Frontal cortex (tissue), 4 donors: ENCODE measurements around the gene MSANTD1. TPM values are rescaled to one million over a fixed set of nuclear protein-coding genes. Genes with fewer than 3 reads are reported as not detected.

Experiments
- DNase-seq, 2 donors: peaks; one replicate each; pipeline ENCODE4 v3.0.0; 2012; ENCODE audit warnings: low spot score in 2 of 2
- FAIRE-seq: peaks from 2 replicates; lab custom pipeline; 2012; peaks lifted over from hg19 to GRCh38; lab: Jason Lieb, UNC
- total RNA-seq: library from RNA; depleted of rRNA; stranded (reverse); fragments of >200 nt; gene quantifications from one replicate; pipeline ENCODE4 v1.2.3, GENCODE V29; 2014
- donor health status: control.
- donor health status: control.
- donor health status: control.

The MSANTD1 gene
- 6.5 TPM for total RNA-seq

DNA sequence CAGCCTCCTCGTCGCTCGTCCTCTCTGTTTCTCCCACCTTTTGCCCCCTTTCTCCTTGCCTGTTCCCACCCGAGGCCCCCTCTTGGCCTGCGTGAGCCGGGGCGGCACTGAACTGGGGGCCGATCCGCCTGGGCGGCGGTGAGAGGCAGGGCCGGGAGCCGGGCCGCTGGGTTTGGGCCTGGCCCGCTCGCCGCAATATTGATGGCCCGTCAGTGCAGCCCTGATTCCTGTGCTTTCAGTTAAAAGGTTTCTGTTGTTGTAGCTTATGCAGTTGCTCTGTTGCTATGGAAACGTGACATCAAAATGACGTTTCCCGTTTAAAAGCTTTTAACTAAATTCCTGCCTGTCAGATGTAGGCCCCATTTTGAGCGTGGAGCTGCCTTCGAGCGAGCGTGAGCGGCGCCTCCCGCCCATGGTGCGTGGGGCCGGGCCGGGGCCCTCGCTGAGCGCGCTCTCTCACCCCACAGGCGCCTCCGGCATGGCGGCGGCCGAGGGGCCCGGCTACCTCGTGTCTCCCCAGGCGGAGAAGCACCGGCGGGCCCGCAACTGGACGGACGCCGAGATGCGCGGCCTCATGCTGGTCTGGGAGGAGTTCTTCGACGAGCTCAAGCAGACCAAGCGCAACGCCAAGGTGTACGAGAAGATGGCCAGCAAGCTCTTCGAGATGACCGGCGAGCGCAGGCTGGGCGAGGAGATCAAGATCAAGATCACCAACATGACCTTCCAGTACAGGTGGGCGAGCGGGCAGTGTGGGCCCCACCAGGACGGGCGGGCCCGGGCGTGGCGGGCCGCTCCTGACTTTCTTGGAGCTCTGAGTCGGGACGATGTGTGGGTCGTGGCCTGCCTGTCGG, at the start of gene MSANTD1:
Gene MSANTD1, plus strand, starts transcription at position 349 of the 851 bp plus-strand sequence. Its CDS starts 64 bp downstream, at position 413.
- DNase-seq (peak in 1 of 2 donors; percentile 62), FAIRE-seq (no peak)

GRCh38 chr4:3199653-3200422, 49.1 kb upstream of the MSANTD1 start:
- FAIRE-seq (no peak), DNase-seq (no peak)

DNA sequence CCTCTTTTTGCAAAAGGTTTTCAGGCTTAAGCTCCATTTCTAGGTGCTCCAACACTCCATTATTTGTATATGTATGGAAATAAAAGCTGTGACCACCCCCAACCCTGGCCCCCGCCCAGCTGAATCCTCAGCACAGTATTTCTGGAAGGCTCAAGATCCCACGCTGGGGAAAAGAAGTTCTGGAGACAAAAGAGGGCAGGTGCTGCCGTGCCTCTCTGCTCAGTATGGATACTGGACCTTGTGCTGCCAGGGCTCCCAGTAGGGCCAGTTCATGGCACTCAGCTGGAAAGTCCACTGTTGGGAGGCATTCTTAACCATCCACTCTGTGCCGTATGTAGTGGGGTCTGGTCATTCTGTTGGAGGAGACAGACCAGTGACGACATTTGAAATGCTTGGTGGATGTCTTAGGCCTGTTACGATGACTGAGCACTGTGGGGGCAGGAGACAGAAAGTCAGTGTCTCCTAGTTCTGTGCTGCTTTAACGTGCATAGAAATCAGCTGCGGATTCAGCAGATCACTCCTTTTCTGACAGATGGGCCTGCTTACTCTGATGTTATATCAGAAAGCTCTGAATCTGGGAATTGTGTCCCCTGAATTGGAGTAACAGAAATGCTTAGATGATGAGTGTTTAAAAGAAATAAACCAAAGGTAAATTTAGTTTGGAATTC, 48.4 kb upstream of the MSANTD1 start:
- DNase-seq: no peak
- no peak for FAIRE-seq

GRCh38 chr4:3201718-3202702, 46.9 kb upstream of the MSANTD1 start:
- FAIRE-seq: no peak

DNA sequence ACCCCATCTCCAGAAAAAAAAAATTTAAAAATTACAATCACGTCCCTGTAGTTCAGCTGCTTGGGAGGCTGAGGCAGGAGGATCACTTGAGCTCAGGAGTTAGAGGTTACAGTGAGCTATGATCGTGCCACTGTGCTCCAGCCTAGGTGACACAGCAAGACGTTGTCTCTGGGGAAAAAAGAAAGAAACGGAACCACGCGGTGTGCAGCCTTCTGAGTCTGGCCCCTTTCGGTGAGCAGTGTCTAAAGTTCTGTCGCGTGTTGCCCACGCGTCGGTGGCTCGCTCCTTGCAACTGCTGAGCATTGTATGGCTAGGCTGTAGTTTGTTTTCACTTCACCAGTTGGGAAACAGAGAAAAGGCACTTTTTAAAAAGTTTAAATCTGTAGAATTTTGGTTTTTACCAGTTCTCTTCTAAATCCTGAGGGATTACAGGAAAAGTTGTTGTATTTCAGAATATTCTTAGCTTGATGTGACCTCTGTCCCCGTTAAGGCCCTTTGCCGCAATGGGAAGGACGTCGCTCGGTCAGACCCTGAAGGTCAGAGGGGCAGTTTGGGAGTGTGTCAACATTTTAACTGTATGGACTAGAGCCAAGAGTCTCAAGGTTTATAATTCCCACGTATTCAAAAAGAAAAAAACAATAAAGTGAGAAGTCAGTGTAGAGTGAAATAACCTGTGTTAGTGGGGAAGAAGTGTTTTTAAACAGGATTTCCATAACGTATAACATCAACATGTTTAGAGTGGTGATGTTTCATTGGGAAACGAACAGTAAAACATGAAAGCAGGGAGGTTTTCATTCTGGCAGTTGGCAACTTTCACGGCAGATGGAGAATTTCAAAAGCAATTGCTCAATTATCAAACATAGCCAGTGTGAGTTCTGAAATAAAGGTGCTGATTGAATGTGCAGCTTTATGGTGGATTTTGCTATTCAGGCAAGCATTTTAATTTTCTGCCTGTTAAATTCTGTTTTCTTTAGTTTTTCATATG, 45.8 kb upstream of the MSANTD1 start:
- no peak for DNase-seq
- FAIRE-seq: no peak

More at GRCh38 chr4:3201718-3202702, 46.9 kb upstream of the MSANTD1 start:
- no peak for DNase-seq

- FAIRE-seq: no peak
- DNase-seq: no peak
These were observed 45.0 kb upstream of the MSANTD1 start for GRCh38 chr4:3203971-3204431.

- DNase-seq: no peak
- FAIRE-seq: no peak
These were observed 43.0 kb upstream of the MSANTD1 start for GRCh38 chr4:3205995-3206394.

GRCh38 chr4:3206439-3207100, 42.4 kb upstream of the MSANTD1 start:
- FAIRE-seq (no peak), DNase-seq (no peak)

DNA sequence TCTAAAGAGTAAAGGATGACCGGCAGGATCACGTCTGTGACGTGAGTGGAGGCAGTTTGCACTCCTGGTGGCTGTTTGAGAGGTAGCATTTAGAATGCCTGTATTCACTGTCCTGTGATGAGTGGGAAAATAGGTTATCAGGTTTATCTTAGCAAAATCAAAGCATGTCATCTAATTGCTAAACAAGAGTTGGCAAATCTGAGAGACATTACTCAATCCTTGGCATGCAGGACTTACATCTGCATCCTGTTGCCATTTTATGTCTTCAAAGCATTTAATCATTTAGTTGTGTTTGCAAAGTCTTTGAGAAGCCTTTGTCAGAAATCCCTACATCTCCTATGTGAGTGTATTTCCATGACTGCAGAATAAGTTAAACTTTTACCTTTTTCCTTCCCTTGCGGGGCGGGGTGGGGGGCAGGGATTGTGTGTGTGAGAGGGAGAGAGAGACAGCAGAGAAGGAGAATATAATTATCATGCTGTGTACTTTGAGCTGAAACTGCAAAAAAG, 41.4 kb upstream of the MSANTD1 start:
- FAIRE-seq (no peak), DNase-seq (no peak)

GRCh38 chr4:3208826-3209225, 40.1 kb upstream of the MSANTD1 start:
- FAIRE-seq: no peak
- DNase-seq: no peak

GRCh38 chr4:3209551-3210325, 39.2 kb upstream of the MSANTD1 start:
- no peak for DNase-seq
- FAIRE-seq: no peak

GRCh38 chr4:3210467-3210866, 38.5 kb upstream of the MSANTD1 start:
- FAIRE-seq (no peak), DNase-seq (no peak)

- DNase-seq: no peak
- no peak for FAIRE-seq
These were observed 37.1 kb upstream of the MSANTD1 start for GRCh38 chr4:3211866-3212265.

DNA sequence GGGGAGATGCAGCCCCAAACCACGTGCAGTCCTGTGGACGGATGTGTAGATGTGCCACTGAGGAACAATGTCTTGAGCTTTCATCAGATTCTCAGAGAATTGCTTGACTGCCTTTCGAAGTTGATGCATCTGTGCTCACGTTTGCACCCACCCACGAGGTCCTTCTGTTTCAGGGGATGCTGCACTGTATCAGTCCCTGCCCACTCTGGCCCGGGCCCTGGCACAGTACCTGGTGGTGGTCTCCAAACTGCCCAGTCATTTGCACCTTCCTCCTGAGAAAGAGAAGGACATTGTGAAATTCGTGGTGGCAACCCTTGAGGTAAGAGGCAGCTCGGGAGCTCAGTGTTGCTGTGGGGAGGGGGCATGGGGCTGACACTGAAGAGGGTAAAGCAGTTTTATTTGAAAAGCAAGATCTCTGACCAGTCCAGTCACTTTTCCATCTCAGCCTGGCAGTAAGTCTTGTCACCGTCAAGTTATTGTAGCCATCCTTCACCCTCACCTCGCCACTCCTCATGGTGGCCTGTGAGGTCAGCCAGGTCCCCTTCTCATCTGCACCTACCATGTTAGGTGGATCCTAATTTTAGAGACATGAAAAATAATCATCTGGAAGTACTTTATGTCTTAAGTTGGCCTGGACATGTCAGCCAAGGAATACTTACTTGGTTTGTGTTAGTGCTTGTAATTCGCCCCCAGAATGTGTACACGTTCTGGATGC, 36.4 kb upstream of the MSANTD1 start:
- FAIRE-seq: no peak
- DNase-seq: no peak

GRCh38 chr4:3213106-3213425, 35.9 kb upstream of the MSANTD1 start:
- FAIRE-seq: no peak
- no peak for DNase-seq

- DNase-seq (no peak), FAIRE-seq (no peak)
These were observed 35.2 kb upstream of the MSANTD1 start for GRCh38 chr4:3213661-3214250.
